22Rv1 (cell line): Measurements from ENCODE around the gene BCL11A.
A peak's percentile ranks its signal among the peaks of the same experiment; 100 is the strongest.

Experiments
- CTCF ChIP-seq: fragments of 450-650 bp; IDR thresholded peaks from 2 replicates; pipeline ENCODE4 v1.5.1; 2017; ENCODE audit warnings: mild to moderate bottlenecking
- ZFX ChIP-seq: fragments of 450-650 bp; IDR thresholded peaks from 2 replicates; pipeline ENCODE4 v1.6.1; 2017; ENCODE audit warnings: antibody characterized with exemption, borderline replicate concordance

- TF ChIP-seq CTCF (0 out of 2 replicates have a peak, but pooled peaks have one; percentile 12), ZFX (no peak)
Observed at GRCh38 chr2:60522462-60522861, 31.0 kb downstream of the BCL11A start.
